Trophoblast cell (in vitro differentiated cells and primary cell): Measurements from ENCODE around the gene FBLIM1.

Experiments used
- DNase-seq, 2 donors: peaks; one replicate each; pipeline ENCODE4 v3.0.0-alpha.2; 2016
- H2AFZ ChIP-seq: 2 replicates; pipeline ENCODE4 v1.6.1; 2013; ENCODE audit warnings: low read length, moderate library complexity, mild to moderate bottlenecking; ENCODE audit not compliant: insufficient read depth, poor library complexity
- H2AK5ac ChIP-seq: 2 replicates; pipeline ENCODE4 v1.6.1; 2013; ENCODE audit warnings: mild to moderate bottlenecking, low read length
- H2BK120ac ChIP-seq: 2 replicates; pipeline ENCODE4 v1.6.1; 2013; ENCODE audit warnings: low read length, mild to moderate bottlenecking, moderate library complexity; ENCODE audit not compliant: insufficient read depth, poor library complexity
- H2BK12ac ChIP-seq: 2 replicates; pipeline ENCODE4 v1.6.1; 2013; ENCODE audit warnings: mild to moderate bottlenecking, low read length, moderate library complexity
- H2BK5ac ChIP-seq: 2 replicates; pipeline ENCODE4 v1.6.1; 2013; ENCODE audit warnings: low read length, low read depth, moderate library complexity, mild to moderate bottlenecking; ENCODE audit not compliant: poor library complexity
- H3K14ac ChIP-seq: 2 replicates; pipeline ENCODE4 v1.6.1; 2013; ENCODE audit warnings: mild to moderate bottlenecking, low read length
- H3K18ac ChIP-seq: 2 replicates; pipeline ENCODE4 v1.6.1; 2013; ENCODE audit warnings: mild to moderate bottlenecking, low read length
- H3K23ac ChIP-seq: 2 replicates; pipeline ENCODE4 v1.6.1; 2013; ENCODE audit warnings: low read length
- H3K27ac ChIP-seq: 2 replicates; pipeline ENCODE4 v1.5.1; 2013; ENCODE audit warnings: low read depth, mild to moderate bottlenecking, inconsistent platforms, low read length, moderate library complexity
- H3K27me3 ChIP-seq: 2 replicates; pipeline ENCODE4 v1.6.1; 2013; ENCODE audit warnings: inconsistent platforms, mild to moderate bottlenecking, low read length, moderate library complexity; ENCODE audit not compliant: insufficient read depth
- H3K36me3 ChIP-seq, 2 experiments: 1 replicate in 1 of 2; 2 replicates in 1 of 2; pipeline ENCODE4 v1.6.1; 2013; ENCODE audit warnings: low read length in 2 of 2, mild to moderate bottlenecking in 2 of 2, moderate library complexity in 1 of 2; ENCODE audit not compliant: insufficient read depth in 2 of 2, control insufficient read depth in 1 of 2
- H3K4ac ChIP-seq: 2 replicates; pipeline ENCODE4 v1.6.1; 2013; ENCODE audit warnings: low read depth, mild to moderate bottlenecking, low read length, moderate library complexity
- H3K4me1 ChIP-seq, 2 experiments: 1 replicate in 1 of 2; 2 replicates in 1 of 2; pipeline ENCODE4 v1.6.1; 2013; ENCODE audit warnings: low read length in 2 of 2, mild to moderate bottlenecking in 2 of 2, moderate library complexity in 1 of 2; ENCODE audit not compliant: insufficient read depth in 2 of 2, control insufficient read depth in 1 of 2
- H3K4me2 ChIP-seq: 2 replicates; pipeline ENCODE4 v1.6.1; 2013; ENCODE audit warnings: inconsistent platforms, mild to moderate bottlenecking, low read length, moderate library complexity
- H3K4me3 ChIP-seq: 2 replicates; pipeline ENCODE4 v1.5.1; 2013; ENCODE audit warnings: mild to moderate bottlenecking, low read depth, low read length, inconsistent platforms
- H3K79me1 ChIP-seq: one replicate; pipeline ENCODE4 v1.6.1; 2013; ENCODE audit warnings: low read length
- H3K79me2 ChIP-seq: 2 replicates; pipeline ENCODE4 v1.6.1; 2013; ENCODE audit warnings: low read length, mild to moderate bottlenecking; ENCODE audit not compliant: control insufficient read depth, insufficient read depth, poor library complexity
- H3K9ac ChIP-seq: 2 replicates; pipeline ENCODE4 v1.6.1; 2013; ENCODE audit warnings: mild to moderate bottlenecking, low read length
- H3K9me3 ChIP-seq: 2 replicates; pipeline ENCODE4 v1.6.1; 2013; ENCODE audit warnings: low read depth, mild to moderate bottlenecking, control low read depth, inconsistent platforms, low read length; ENCODE audit not compliant: insufficient read depth
- H4K12ac ChIP-seq: 2 replicates; pipeline ENCODE4 v1.6.1; 2013; ENCODE audit warnings: low read depth, mild to moderate bottlenecking, low read length, moderate library complexity
- H4K8ac ChIP-seq: 2 replicates; pipeline ENCODE4 v1.6.1; 2013; ENCODE audit warnings: low read depth, mild to moderate bottlenecking, low read length, moderate library complexity
- H4K91ac ChIP-seq: one replicate; pipeline ENCODE4 v1.6.1; 2013; ENCODE audit warnings: low read depth, mild to moderate bottlenecking, low read length, moderate library complexity
- WGBS: extraction: QIAGEN DNeasy Blood & Tissue Kit; methylation state at CpG from one replicate; pipeline ENCODE4 v1.1.7; 2013; ENCODE audit warnings: missing lambda C conversion rate; ENCODE audit not compliant: insufficient read length, insufficient coverage; ENCODE audit errors: extremely low coverage; 5-methylcytosine and 5-hydroxymethylcytosine counted together

The FBLIM1 gene

DNA sequence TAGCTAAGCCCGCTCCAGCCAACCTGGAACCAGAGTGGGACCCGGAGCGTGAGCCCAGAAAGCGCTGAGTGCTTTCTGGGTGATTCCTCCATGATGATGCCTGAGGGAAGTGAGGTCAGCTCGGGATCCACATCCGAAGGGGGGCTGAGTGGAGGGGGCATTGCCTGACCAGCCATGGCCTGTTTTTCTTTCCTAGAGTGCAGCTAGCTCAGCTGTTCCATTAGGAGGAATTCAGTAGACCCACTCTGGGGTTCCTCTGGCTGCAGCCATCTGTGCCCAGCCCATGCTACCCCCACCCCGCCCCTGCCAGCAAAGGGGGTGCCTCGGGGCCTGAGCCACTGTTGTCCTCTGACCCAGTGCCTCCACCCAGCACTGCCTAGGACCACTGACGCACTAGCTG lies 32.1 kb upstream of the FBLIM1 start:
- Histone ChIP-seq H3K79me1 (peaks cover 7% of the 10 kb centered on the region), H3K4me3 (no peak overlapping the region), H3K9me3 (no peaks in the 10 kb centered on the region), H3K4me2 (no peak overlapping the region), H3K27me3 (no peaks in the 10 kb centered on the region), H2BK5ac (no peak overlapping the region), H3K79me2 (no peaks in the 10 kb centered on the region), H2BK120ac (no peak overlapping the region), H3K4me1 (peaks cover 35 to 39% of the 10 kb centered on the region in 2 experiments), H3K9ac (no peak overlapping the region), H3K23ac (no peak overlapping the region), H4K8ac (no peak overlapping the region), H2AK5ac (no peak overlapping the region), H3K36me3 (peaks cover 50 to 51% of the 10 kb centered on the region in 2 experiments), H3K4ac (no peak overlapping the region), H4K91ac (no peak overlapping the region), H2AFZ (no peak overlapping the region), H3K27ac (no peak overlapping the region), H4K12ac (no peak overlapping the region), H3K18ac (no peak overlapping the region), H3K14ac (no peak overlapping the region), H2BK12ac (no peak overlapping the region)
- no CpG with 5 or more reads among the region's 9 CpGs for WGBS
- no peak for DNase-seq

DNA sequence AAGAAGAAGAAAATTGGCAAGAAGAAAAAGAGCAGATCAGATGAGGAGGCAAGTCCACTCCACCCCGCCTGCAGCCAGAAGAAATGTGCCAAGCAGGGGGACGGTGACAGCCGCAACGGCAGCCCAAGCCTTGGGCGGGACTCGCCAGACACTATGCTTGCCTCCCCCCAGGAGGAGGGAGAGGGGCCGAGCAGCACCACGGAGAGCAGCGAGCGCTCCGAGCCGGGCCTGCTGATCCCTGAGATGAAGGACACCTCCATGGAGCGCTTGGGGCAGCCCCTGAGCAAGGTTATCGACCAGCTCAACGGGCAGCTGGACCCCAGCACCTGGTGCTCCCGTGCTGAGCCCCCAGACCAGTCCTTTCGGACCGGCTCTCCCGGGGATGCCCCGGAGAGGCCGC lies 31.6 kb upstream of the FBLIM1 start:
- Histone ChIP-seq H2BK120ac (no peak overlapping the region), H3K23ac (no peak overlapping the region), H4K91ac (no peak overlapping the region), H2BK12ac (no peak overlapping the region), H3K4me1 (peaks cover 35 to 39% of the 10 kb centered on the region in 2 experiments), H3K18ac (peak overlapping the region; percentile 18), H3K36me3 (peaks cover 55 to 56% of the 10 kb centered on the region in 2 experiments), H2AFZ (no peak overlapping the region), H3K4ac (no peak overlapping the region), H4K12ac (no peak overlapping the region), H3K4me3 (no peak overlapping the region), H3K4me2 (no peak overlapping the region), H3K79me1 (peaks cover 7% of the 10 kb centered on the region), H2AK5ac (no peak overlapping the region), H3K79me2 (no peaks in the 10 kb centered on the region), H4K8ac (no peak overlapping the region), H3K27me3 (no peaks in the 10 kb centered on the region), H3K14ac (no peak overlapping the region), H2BK5ac (no peak overlapping the region), H3K9me3 (no peaks in the 10 kb centered on the region), H3K27ac (no peak overlapping the region), H3K9ac (no peak overlapping the region)
- DNase-seq, result no peak
- no CpG with 5 or more reads among the region's 21 CpGs for WGBS

DNA sequence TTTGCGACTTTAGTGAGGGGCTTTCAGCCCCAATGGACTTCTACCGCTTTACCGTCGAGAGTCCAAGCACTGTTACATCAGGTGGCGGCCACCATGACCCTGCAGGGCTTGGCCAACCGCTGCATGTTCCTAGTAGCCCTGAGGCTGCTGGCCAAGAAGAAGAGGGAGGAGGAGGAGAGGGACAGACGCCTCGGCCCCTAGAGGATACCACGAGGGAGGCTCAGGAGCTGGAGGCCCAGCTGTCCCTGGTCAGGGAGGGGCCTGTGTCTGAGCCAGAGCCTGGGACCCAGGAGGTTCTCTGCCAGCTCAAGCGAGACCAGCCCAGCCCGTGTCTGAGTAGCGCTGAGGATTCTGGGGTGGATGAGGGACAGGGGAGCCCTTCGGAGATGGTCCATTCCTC lies 31.2 kb upstream of the FBLIM1 start:
- H3K79me2 ChIP-seq, result no peaks in the 10 kb centered on the region
- H2BK120ac ChIP-seq, result no peak overlapping the region
- no peak overlapping the region for H3K4me3 ChIP-seq
- no peak overlapping the region for H3K27ac ChIP-seq
- H2BK12ac ChIP-seq, result no peak overlapping the region
- H4K91ac ChIP-seq, result no peak overlapping the region
- no CpG with 5 or more reads among the region's 13 CpGs for whole genome bisulfite sequencing
- no peak for DNase-seq
- no peak overlapping the region for H2BK5ac ChIP-seq
- peaks cover 32 to 36% of the 10 kb centered on the region in 2 experiments for H3K4me1 ChIP-seq
- no peak overlapping the region for H4K8ac ChIP-seq
- no peaks in the 10 kb centered on the region for H3K9me3 ChIP-seq
- H3K4ac ChIP-seq, result no peak overlapping the region
- no peak overlapping the region for H3K9ac ChIP-seq
- no peak overlapping the region for H4K12ac ChIP-seq
- H3K14ac ChIP-seq, result no peak overlapping the region
- peaks cover 58 to 59% of the 10 kb centered on the region in 2 experiments for H3K36me3 ChIP-seq
- no peak overlapping the region for H3K23ac ChIP-seq
- no peak overlapping the region for H3K18ac ChIP-seq
- peaks cover 6% of the 10 kb centered on the region for H3K79me1 ChIP-seq
- no peak overlapping the region for H3K4me2 ChIP-seq
- H3K27me3 ChIP-seq, result no peaks in the 10 kb centered on the region
- no peak overlapping the region for H2AK5ac ChIP-seq
- no peak overlapping the region for H2AFZ ChIP-seq

DNA sequence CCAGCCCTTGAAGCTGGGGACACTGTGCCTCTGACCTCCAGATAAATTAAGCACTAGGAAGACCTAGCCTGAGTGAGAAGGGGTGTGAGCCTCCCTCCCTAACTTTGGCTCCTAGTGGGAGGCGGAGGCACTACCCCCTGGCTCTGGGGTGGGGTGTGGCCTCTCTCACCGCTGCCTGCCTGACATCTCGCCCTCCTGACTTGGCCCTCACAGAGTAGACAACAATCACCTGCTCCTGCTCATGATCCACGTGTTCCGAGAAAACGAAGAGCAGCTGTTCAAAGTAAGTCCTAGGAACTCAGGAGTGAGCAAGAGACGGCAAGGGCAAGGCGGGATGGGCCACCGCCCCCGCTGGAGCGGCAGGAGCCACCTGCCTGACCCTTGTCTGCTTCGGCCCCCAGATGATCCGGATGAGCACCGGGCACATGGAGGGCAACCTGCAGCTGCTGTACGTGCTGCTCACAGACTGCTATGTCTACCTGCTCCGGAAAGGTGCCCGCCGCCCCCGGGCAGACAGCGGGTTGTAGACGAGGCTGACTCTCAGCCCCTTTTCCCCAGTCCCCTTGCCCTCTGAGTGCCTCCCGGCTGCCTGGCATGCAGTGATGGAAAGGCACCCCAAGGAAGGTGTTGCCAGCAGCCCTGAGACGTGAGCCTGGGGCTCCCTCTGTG lies 30.6 kb upstream of the FBLIM1 start:
- Histone ChIP-seq H2BK120ac (no peak overlapping the region), H3K4me1 (peaks cover 30% of the 10 kb centered on the region in 2 experiments), H3K18ac (no peak overlapping the region), H3K4me2 (no peak overlapping the region), H3K23ac (no peak overlapping the region), H2BK12ac (no peak overlapping the region), H3K79me2 (no peaks in the 10 kb centered on the region), H4K12ac (no peak overlapping the region), H4K91ac (no peak overlapping the region), H3K4ac (no peak overlapping the region), H3K27me3 (no peaks in the 10 kb centered on the region), H3K4me3 (no peak overlapping the region), H4K8ac (no peak overlapping the region), H2BK5ac (no peak overlapping the region), H3K14ac (no peak overlapping the region), H3K9me3 (no peaks in the 10 kb centered on the region), H2AFZ (no peak overlapping the region), H2AK5ac (no peak overlapping the region), H3K79me1 (peaks cover 6% of the 10 kb centered on the region), H3K9ac (no peak overlapping the region), H3K36me3 (peaks cover 64% of the 10 kb centered on the region in 2 experiments), H3K27ac (no peak overlapping the region)
- no CpG with 5 or more reads among the region's 23 CpGs for WGBS
- no peak for DNase-seq
